Tibial nerve (tissue), 4 donors: ENCODE data around the gene FRMPD1.

Experiments
- EP300 ChIP-seq, 2 donors: sonication (generic); formaldehyde crosslinking; IDR thresholded peaks; one replicate each; pipeline ENCODE4 v1.6.1; 2017; ENCODE audit warnings: antibody characterized with exemption in 2 of 2, mild to moderate bottlenecking in 1 of 2
- TF ChIP-seq, protein P1 (sequence below), 5 experiments: fragments of 200-600 bp in 3 of 5; fragments of 450-650 bp in 2 of 5; sonication (generic) in 3 of 5; IDR thresholded peaks; one replicate each; pipeline ENCODE4 v1.5.1; 2016 to 2019; ENCODE audit warnings: antibody characterized with exemption in 5 of 5, mild to moderate bottlenecking in 3 of 5, moderate library complexity in 2 of 5

DNA sequence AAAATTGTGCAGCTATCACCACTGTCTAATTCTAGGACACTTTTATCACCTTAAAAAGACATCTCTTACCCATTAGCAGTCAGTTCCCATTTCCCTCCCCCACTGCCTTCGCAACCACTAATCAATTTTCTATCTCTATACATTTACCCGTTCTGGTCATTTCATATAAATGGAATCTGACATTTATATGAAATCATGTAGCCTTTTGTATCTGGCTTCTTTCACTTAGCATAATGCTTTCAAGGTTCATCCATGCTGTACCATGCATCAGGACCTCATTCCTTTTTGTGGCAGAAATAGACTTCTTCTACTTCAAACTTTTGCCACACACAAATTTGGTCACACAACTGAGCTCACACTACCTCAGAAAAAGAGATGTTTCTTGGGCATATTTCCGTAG lies 32.2 kb downstream of the FRMPD1 start:
- TF ChIP-seq, protein P1, sequence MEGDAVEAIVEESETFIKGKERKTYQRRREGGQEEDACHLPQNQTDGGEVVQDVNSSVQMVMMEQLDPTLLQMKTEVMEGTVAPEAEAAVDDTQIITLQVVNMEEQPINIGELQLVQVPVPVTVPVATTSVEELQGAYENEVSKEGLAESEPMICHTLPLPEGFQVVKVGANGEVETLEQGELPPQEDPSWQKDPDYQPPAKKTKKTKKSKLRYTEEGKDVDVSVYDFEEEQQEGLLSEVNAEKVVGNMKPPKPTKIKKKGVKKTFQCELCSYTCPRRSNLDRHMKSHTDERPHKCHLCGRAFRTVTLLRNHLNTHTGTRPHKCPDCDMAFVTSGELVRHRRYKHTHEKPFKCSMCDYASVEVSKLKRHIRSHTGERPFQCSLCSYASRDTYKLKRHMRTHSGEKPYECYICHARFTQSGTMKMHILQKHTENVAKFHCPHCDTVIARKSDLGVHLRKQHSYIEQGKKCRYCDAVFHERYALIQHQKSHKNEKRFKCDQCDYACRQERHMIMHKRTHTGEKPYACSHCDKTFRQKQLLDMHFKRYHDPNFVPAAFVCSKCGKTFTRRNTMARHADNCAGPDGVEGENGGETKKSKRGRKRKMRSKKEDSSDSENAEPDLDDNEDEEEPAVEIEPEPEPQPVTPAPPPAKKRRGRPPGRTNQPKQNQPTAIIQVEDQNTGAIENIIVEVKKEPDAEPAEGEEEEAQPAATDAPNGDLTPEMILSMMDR (IDR thresholded peaks at IDR 0.05): no peak
- TF ChIP-seq EP300 (IDR thresholded peaks at IDR 0.05): no peak
